Measurements from ENCODE around the gene ZIM2.

The ZIM2 gene

DNA sequence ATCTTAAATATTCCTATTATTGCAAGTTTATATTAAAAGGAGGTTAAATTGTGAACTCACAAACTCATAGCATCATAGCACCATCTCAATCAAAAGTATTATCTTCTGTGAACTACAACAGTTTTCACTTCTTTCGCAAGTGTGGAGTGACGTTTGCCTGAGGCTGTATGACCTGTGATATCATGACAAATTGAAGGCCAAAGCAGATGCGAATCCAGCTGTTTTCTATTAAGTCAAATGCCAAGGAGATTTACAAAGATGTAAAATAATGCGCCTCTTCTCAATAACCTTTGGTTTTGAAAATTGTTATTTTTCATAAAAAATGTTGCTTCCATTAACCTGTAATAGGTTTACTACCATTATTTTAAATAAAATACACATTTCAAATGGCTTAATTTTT, 7.6 kb upstream of the ZIM2 start:
- Histone ChIP-seq H3K27me3 (ENCODE audit: insufficient read depth, poor library complexity, severe bottlenecking) (no peaks in the 10 kb centered on the region), H3K27ac (replicated peaks) (no peak overlapping the region), H3K4me3 (replicated peaks; ENCODE audit: insufficient read depth, low read length) (no peak overlapping the region)
- DNase-seq (ENCODE audit: low read depth in 1 of 2, low spot score in 1 of 2): no peak
- TF ChIP-seq POLR2AphosphoS5 (IDR thresholded peaks at IDR 0.05; ENCODE audit: low read depth): no peak
- TF ChIP-seq, protein P1, sequence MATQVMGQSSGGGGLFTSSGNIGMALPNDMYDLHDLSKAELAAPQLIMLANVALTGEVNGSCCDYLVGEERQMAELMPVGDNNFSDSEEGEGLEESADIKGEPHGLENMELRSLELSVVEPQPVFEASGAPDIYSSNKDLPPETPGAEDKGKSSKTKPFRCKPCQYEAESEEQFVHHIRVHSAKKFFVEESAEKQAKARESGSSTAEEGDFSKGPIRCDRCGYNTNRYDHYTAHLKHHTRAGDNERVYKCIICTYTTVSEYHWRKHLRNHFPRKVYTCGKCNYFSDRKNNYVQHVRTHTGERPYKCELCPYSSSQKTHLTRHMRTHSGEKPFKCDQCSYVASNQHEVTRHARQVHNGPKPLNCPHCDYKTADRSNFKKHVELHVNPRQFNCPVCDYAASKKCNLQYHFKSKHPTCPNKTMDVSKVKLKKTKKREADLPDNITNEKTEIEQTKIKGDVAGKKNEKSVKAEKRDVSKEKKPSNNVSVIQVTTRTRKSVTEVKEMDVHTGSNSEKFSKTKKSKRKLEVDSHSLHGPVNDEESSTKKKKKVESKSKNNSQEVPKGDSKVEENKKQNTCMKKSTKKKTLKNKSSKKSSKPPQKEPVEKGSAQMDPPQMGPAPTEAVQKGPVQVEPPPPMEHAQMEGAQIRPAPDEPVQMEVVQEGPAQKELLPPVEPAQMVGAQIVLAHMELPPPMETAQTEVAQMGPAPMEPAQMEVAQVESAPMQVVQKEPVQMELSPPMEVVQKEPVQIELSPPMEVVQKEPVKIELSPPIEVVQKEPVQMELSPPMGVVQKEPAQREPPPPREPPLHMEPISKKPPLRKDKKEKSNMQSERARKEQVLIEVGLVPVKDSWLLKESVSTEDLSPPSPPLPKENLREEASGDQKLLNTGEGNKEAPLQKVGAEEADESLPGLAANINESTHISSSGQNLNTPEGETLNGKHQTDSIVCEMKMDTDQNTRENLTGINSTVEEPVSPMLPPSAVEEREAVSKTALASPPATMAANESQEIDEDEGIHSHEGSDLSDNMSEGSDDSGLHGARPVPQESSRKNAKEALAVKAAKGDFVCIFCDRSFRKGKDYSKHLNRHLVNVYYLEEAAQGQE (IDR thresholded peaks at IDR 0.05; ENCODE audit: insufficient replicate concordance, low read depth): no peak
- no peak for TF ChIP-seq SPI1 (IDR thresholded peaks at IDR 0.05; ENCODE audit: borderline replicate concordance, low read depth)
- TF ChIP-seq, protein P2, sequence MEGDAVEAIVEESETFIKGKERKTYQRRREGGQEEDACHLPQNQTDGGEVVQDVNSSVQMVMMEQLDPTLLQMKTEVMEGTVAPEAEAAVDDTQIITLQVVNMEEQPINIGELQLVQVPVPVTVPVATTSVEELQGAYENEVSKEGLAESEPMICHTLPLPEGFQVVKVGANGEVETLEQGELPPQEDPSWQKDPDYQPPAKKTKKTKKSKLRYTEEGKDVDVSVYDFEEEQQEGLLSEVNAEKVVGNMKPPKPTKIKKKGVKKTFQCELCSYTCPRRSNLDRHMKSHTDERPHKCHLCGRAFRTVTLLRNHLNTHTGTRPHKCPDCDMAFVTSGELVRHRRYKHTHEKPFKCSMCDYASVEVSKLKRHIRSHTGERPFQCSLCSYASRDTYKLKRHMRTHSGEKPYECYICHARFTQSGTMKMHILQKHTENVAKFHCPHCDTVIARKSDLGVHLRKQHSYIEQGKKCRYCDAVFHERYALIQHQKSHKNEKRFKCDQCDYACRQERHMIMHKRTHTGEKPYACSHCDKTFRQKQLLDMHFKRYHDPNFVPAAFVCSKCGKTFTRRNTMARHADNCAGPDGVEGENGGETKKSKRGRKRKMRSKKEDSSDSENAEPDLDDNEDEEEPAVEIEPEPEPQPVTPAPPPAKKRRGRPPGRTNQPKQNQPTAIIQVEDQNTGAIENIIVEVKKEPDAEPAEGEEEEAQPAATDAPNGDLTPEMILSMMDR (IDR thresholded peaks at IDR 0.05; ENCODE audit: insufficient read depth, low read length): no peak
- TF ChIP-seq GABPA (IDR thresholded peaks at IDR 0.05; ENCODE audit: low read depth): no peak

DNA sequence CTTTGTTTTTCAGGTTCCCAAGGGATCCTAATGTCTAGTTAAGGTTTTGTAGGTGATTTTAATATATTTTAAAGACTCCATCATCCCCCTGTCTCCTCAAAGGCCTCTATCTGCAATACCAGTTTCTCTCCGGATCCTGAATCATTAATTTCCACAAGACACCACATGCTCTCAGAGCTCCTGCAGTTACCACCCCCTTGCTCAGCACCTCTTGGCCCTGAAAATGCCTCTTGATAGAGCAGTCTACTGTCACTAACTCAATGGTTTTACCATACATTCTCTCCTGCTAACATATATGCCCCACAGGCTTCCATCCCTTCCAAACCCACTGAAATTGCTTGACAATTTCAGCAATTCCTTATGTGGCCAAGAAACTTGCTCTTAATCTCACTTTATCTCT, 1.9 kb upstream of the ZIM2 start:
- Histone ChIP-seq H3K4me3 (replicated peaks; ENCODE audit: insufficient read depth, low read length) (no peak overlapping the region), H3K27ac (replicated peaks) (no peak overlapping the region)
- TF ChIP-seq, protein P1 (IDR thresholded peaks at IDR 0.05; ENCODE audit: insufficient replicate concordance, low read depth): no peak
- TF ChIP-seq SPI1 (IDR thresholded peaks at IDR 0.05; ENCODE audit: borderline replicate concordance, low read depth) (no peak), POLR2AphosphoS5 (IDR thresholded peaks at IDR 0.05; ENCODE audit: low read depth) (no peak), GABPA (IDR thresholded peaks at IDR 0.05; ENCODE audit: low read depth) (no peak)
- TF ChIP-seq, protein P2 (IDR thresholded peaks at IDR 0.05; ENCODE audit: insufficient read depth, low read length): no peak

DNA sequence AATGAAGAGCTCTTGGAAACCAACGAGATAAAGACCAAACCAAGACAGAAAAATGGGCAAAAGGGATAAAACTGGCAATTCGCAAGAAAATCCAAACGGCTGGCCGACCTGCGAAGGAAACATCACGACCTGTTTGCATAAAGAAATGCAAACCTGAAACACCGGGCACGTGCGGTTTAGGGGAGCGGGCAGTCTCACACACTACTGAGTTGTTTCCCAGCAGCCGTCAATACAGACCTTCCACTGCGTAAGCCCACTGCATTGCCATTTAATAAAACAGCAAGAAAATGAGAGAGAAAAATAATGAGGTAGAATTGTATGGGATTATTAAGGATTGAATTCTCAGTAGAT, 642 bp upstream of the ZIM2 start:
- Histone ChIP-seq H3K4me3 (replicated peaks; ENCODE audit: insufficient read depth, low read length) (no peak overlapping the region), H3K27ac (replicated peaks) (no peak overlapping the region), H3K27me3 (ENCODE audit: insufficient read depth, poor library complexity, severe bottlenecking) (no peaks in the 10 kb centered on the region)
- no peak for TF ChIP-seq SPI1 (IDR thresholded peaks at IDR 0.05; ENCODE audit: borderline replicate concordance, low read depth)
- TF ChIP-seq, protein P1 (IDR thresholded peaks at IDR 0.05; ENCODE audit: insufficient replicate concordance, low read depth): no peak
- TF ChIP-seq GABPA (IDR thresholded peaks at IDR 0.05; ENCODE audit: low read depth): no peak
- TF ChIP-seq, protein P2 (IDR thresholded peaks at IDR 0.05; ENCODE audit: insufficient read depth, low read length): no peak
- no peak for TF ChIP-seq POLR2AphosphoS5 (IDR thresholded peaks at IDR 0.05; ENCODE audit: low read depth)
- DNase-seq (ENCODE audit: low read depth in 1 of 2, low spot score in 1 of 2): no peak

More for the DNA sequence above, 1.9 kb upstream of the ZIM2 start:
- no peak for DNase-seq (ENCODE audit: low read depth in 1 of 2, low spot score in 1 of 2)
- no peaks in the 10 kb centered on the region for H3K27me3 ChIP-seq (ENCODE audit: insufficient read depth, poor library complexity, severe bottlenecking)

Measured in HL-60 (cell line).